ENCODE data around the gene STRA6. TPM values are rescaled to one million over a fixed set of nuclear protein-coding genes. Genes with fewer than 3 reads are reported as not detected.

Gene STRA6
- total RNA-seq, 4 donors from 2014 or later = 0.12 TPM; not detected in 3

DNA sequence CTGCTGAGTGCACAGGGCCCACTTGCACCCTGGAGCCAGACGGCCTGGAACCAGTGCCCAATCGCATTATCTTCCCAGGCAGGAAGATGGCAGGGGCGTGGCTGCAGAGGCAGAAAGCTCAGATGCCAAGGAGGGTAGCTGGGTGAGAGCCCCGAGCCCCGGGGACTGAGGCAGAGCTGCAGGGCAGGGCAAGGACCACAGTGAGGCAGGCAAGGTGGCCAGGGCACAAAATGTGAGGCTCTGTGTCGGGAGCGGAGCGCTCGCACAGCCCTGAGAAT is 31.9 kb upstream of the STRA6 start:
- Histone ChIP-seq H3K9me3 (no peaks in the 10 kb centered on the region), H3K4me3 (no peak overlapping the region), H3K27me3 (peaks cover 8% of the 10 kb centered on the region), H3K4me1 (peaks cover 0 to 7% (median under 1%) of the 10 kb centered on the region in 3 donors), H3K27ac (no peak overlapping the region), H3K36me3 (no peaks in the 10 kb centered on the region)
- WGBS, 2 donors (ENCODE audit: low coverage in 1 of 2) = 73% methylated on average over 5 of the region's 9 CpGs; no CpG with 5 or more reads in 1 of the 2 donors
- ATAC-seq = no peak
- TF ChIP-seq, protein P1, sequence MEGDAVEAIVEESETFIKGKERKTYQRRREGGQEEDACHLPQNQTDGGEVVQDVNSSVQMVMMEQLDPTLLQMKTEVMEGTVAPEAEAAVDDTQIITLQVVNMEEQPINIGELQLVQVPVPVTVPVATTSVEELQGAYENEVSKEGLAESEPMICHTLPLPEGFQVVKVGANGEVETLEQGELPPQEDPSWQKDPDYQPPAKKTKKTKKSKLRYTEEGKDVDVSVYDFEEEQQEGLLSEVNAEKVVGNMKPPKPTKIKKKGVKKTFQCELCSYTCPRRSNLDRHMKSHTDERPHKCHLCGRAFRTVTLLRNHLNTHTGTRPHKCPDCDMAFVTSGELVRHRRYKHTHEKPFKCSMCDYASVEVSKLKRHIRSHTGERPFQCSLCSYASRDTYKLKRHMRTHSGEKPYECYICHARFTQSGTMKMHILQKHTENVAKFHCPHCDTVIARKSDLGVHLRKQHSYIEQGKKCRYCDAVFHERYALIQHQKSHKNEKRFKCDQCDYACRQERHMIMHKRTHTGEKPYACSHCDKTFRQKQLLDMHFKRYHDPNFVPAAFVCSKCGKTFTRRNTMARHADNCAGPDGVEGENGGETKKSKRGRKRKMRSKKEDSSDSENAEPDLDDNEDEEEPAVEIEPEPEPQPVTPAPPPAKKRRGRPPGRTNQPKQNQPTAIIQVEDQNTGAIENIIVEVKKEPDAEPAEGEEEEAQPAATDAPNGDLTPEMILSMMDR (IDR thresholded peaks at IDR 0.05) = no peak
- no peak for TF ChIP-seq POLR2AphosphoS5 (IDR thresholded peaks at IDR 0.05)
- TF ChIP-seq EP300 (IDR thresholded peaks at IDR 0.05) = no peak
- TF ChIP-seq POLR2A (IDR thresholded peaks at IDR 0.05) = no peak

DNA sequence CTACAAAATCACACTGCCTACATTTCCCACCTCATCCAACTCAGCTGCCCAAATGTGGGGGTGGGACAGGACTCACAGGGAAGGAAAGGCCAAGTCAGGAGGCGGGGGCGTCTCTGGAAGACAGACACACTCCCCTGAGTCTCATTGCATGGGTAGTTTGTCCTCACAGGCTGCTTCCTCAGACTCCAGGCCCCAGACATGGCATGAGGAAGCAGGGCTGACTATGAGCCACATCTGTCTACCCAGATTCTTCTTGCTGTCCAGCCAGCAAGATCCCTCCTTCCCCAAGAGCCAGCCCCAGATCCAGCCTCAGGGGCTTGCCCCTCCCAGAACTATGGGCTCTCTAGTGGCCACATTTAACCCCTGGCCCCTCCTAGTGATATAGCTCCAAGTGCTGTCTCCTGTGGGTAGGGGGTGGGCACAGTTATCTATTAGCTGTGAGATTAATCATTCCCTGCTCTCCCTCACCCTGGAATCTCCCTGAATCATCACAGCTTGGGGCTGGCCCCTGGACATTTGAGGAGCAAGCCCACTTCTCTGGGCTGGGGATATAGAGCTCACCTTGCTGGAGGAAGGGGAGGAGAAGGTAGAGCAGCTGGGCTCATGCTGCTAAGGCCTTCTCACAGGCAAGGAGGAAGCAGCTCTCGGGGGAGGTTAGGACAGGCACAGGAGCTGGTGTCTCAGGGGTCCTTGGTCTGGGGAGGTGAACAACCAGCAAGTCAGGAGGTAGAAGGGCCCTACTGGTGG is 31.4 kb upstream of the STRA6 start:
- 100% methylated on average over 1 of the region's 3 CpGs; no CpG with 5 or more reads in 1 of the 2 donors for WGBS, 2 donors (ENCODE audit: low coverage in 1 of 2)
- ATAC-seq = no peak

DNA sequence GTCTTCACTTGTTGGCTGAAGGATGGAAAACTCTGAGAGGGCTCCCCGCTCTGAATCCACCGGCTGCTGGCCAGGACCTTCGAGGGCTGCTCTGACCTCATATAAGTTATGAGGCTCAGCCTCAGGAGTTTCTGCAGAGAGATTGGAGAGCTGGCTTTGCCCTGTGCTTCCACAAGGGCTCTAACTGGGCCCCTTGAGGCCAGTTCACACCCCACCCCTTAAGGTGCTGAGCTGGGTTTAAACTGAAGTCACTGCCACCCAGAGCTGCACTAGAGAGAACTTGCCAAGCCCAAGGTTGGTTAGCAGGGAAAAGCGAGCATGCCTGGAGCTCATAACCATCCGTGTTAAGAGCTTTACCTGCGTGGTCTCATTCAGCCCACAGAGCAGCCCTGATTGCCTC is 30.8 kb upstream of the STRA6 start:
- peaks cover 0 to 6% (median 0%) of the 10 kb centered on the region in 3 donors for H3K4me1 ChIP-seq
- H3K27ac ChIP-seq = no peak overlapping the region
- ATAC-seq = no peak
- no peaks in the 10 kb centered on the region for H3K9me3 ChIP-seq
- peaks cover 20% of the 10 kb centered on the region for H3K27me3 ChIP-seq
- WGBS, 2 donors (ENCODE audit: low coverage in 1 of 2) = no CpG with 5 or more reads among the region's 6 CpGs
- TF ChIP-seq POLR2A (IDR thresholded peaks at IDR 0.05) = no peak
- no peak for TF ChIP-seq POLR2AphosphoS5 (IDR thresholded peaks at IDR 0.05)
- no peak for TF ChIP-seq EP300 (IDR thresholded peaks at IDR 0.05)
- TF ChIP-seq, protein P1 (IDR thresholded peaks at IDR 0.05) = no peak
- no peak overlapping the region for H3K4me3 ChIP-seq
- H3K36me3 ChIP-seq = no peaks in the 10 kb centered on the region

More for the DNA sequence above, 31.4 kb upstream of the STRA6 start:
- H3K9me3 ChIP-seq = no peaks in the 10 kb centered on the region
- no peak overlapping the region for H3K27ac ChIP-seq
- H3K36me3 ChIP-seq = no peaks in the 10 kb centered on the region
- H3K27me3 ChIP-seq = peaks cover 13% of the 10 kb centered on the region
- H3K4me1 ChIP-seq = peaks cover 0 to 2% (median 0%) of the 10 kb centered on the region in 3 donors
- TF ChIP-seq, protein P1 (IDR thresholded peaks at IDR 0.05) = no peak
- TF ChIP-seq EP300 (IDR thresholded peaks at IDR 0.05) = no peak
- no peak for TF ChIP-seq POLR2A (IDR thresholded peaks at IDR 0.05)
- no peak for TF ChIP-seq POLR2AphosphoS5 (IDR thresholded peaks at IDR 0.05)
- no peak overlapping the region for H3K4me3 ChIP-seq

DNA sequence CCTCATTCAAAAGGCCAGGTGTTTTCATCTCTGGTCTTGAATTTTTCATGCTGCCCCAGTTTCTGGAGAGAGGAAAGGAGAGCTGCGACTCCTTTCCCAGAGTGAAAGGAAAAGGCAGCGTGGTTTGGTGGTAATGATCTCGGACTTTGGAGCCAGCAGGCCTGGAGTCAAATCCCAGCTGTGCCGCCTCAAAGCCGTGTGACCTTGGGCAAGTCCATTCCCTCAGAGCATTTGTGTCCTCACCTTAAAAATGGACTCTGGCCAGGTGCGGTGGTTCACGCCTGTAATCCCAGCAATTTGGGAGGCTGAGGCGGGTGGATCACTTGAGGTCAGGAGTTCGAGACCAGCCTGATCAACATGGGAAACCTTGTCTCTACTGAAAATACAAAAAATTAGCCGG is 28.9 kb upstream of the STRA6 start:
- Histone ChIP-seq H3K4me1 (peaks cover 0 to 11% (median 0%) of the 10 kb centered on the region in 3 donors), H3K4me3 (no peak overlapping the region), H3K9me3 (no peaks in the 10 kb centered on the region), H3K36me3 (no peaks in the 10 kb centered on the region), H3K27me3 (peaks cover 37% of the 10 kb centered on the region), H3K27ac (no peak overlapping the region)
- WGBS, 2 donors (ENCODE audit: low coverage in 1 of 2) = 100% methylated on average over 1 to 2 of the region's 10 CpGs
- TF ChIP-seq, protein P1 (IDR thresholded peaks at IDR 0.05) = no peak
- no peak for ATAC-seq

DNA sequence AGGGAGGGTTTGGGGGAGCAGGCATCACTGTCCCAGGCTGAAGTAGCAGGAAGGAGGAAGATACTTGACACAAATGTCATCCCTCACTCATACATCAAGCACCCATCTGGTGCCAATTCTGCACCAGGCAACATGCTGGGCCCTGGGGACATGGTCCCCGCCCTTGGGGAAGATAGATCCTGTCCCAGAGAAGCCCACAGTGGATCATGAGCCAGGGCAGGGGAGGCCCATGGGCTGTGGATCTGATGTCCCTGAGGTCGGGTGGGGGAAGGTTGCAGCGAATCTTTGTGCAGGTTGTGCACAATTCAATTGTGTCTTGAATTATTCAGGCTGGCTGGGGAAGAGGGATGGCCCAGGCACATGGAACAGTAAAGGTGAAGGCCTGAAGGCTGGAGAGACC is 27.1 kb upstream of the STRA6 start:
- Histone ChIP-seq H3K36me3 (no peaks in the 10 kb centered on the region), H3K27me3 (peaks cover 47% of the 10 kb centered on the region), H3K27ac (no peak overlapping the region), H3K9me3 (no peaks in the 10 kb centered on the region), H3K4me3 (no peak overlapping the region), H3K4me1 (peaks cover 0 to 11% (median 0%) of the 10 kb centered on the region in 3 donors)
- 100% methylated on average over 1 of the region's 3 CpGs; no CpG with 5 or more reads in 1 of the 2 donors for WGBS, 2 donors (ENCODE audit: low coverage in 1 of 2)
- ATAC-seq = no peak
- TF ChIP-seq, protein P1 (IDR thresholded peaks at IDR 0.05) = no peak
- no peak for TF ChIP-seq EP300 (IDR thresholded peaks at IDR 0.05)
- no peak for TF ChIP-seq POLR2AphosphoS5 (IDR thresholded peaks at IDR 0.05)
- TF ChIP-seq POLR2A (IDR thresholded peaks at IDR 0.05) = no peak
